Tibial nerve (tissue), 4 donors: Measurements from ENCODE around the gene RSL1D1. TPM values are rescaled to one million over a fixed set of nuclear protein-coding genes. Genes with fewer than 3 reads are reported as not detected.

Experiments used
- DNase-seq, 2 donors: peaks; one replicate each; pipeline ENCODE4 v3.0.0-alpha.2; 2019; ENCODE audit warnings: low spot score in 2 of 2
- H3K27ac ChIP-seq, 4 donors: fragments of 200-600 bp; sonication (generic) in 3 of 4; one replicate each; pipeline ENCODE4 v1.5.1; 2017 to 2019; ENCODE audit warnings: mild to moderate bottlenecking in 1 of 4
- H3K27me3 ChIP-seq, 2 donors: fragments of 200-600 bp; sonication (generic) in 1 of 2; one replicate each; pipeline versions ENCODE4 v1.5.1 to v1.6.0; 2017 to 2019
- H3K36me3 ChIP-seq, 3 donors: fragments of 200-600 bp; sonication (generic); one replicate each; pipeline ENCODE4 v1.5.1; 2018 to 2019
- H3K4me1 ChIP-seq, 4 donors: fragments of 200-600 bp; sonication (generic) in 3 of 4; one replicate each; pipeline ENCODE4 v1.5.1; 2017 to 2019
- H3K4me3 ChIP-seq, 4 donors: fragments of 200-600 bp; sonication (generic) in 3 of 4; one replicate each; pipeline ENCODE4 v1.5.1; 2017 to 2019; ENCODE audit warnings: mild to moderate bottlenecking in 1 of 4, moderate library complexity in 1 of 4
- H3K9me3 ChIP-seq, 4 donors: fragments of 200-600 bp; sonication (generic) in 3 of 4; one replicate each; pipeline ENCODE4 v1.5.1; 2017 to 2019
- CTCF ChIP-seq, 5 experiments: fragments of 200-600 bp in 3 of 5; fragments of 450-650 bp in 2 of 5; sonication (generic) in 3 of 5; IDR thresholded peaks; one replicate each; pipeline ENCODE4 v1.5.1; 2016 to 2019; ENCODE audit warnings: antibody characterized with exemption in 5 of 5, mild to moderate bottlenecking in 3 of 5, moderate library complexity in 2 of 5
- EP300 ChIP-seq, 2 donors: sonication (generic); formaldehyde crosslinking; IDR thresholded peaks; one replicate each; pipeline ENCODE4 v1.6.1; 2017; ENCODE audit warnings: antibody characterized with exemption in 2 of 2, mild to moderate bottlenecking in 1 of 2
- POLR2A ChIP-seq, 2 donors: fragments of 450-650 bp; IDR thresholded peaks; one replicate each; pipeline ENCODE4 v1.6.1; 2017; ENCODE audit warnings: antibody characterized with exemption in 2 of 2, mild to moderate bottlenecking in 2 of 2, moderate library complexity in 2 of 2
- WGBS, 2 donors: methylation state at CpG; one replicate each; pipeline ENCODE4 v1.1.5; 2018; 5-methylcytosine and 5-hydroxymethylcytosine counted together
- total RNA-seq, 4 donors: library from RNA; depleted of rRNA; stranded (reverse); fragments of >200 nt; gene quantifications; one replicate each; pipeline ENCODE4 v1.1.0, GENCODE V29; 2016

The RSL1D1 gene
- total RNA-seq, 4 donors from 2014 or later, result 67.3 to 107 (median 103) TPM

- H3K36me3 ChIP-seq, result peaks cover 0 to 33% (median 0%) of the 10 kb centered on the region in 3 donors
- H3K4me3 ChIP-seq, result no peak overlapping the region
- peaks cover 0 to 34% (median 0%) of the 10 kb centered on the region in 4 donors for H3K4me1 ChIP-seq
- DNase-seq, result no peak
- H3K27ac ChIP-seq, result no peak overlapping the region
- no peaks in the 10 kb centered on the region for H3K27me3 ChIP-seq
- 90 to 91% methylated on average over 8 of the region's 8 CpGs for WGBS, 2 donors
- TF ChIP-seq POLR2A (IDR thresholded peaks at IDR 0.05) (no peak), CTCF (IDR thresholded peaks at IDR 0.05) (no peak), EP300 (IDR thresholded peaks at IDR 0.05) (no peak)
- no peaks in the 10 kb centered on the region for H3K9me3 ChIP-seq
Measured at GRCh38 chr16:11869353-11870228, 18.2 kb upstream of the RSL1D1 start.

- TF ChIP-seq EP300 (IDR thresholded peaks at IDR 0.05) (no peak), CTCF (IDR thresholded peaks at IDR 0.05) (no peak), POLR2A (IDR thresholded peaks at IDR 0.05) (no peak)
- Histone ChIP-seq H3K4me3 (no peak overlapping the region), H3K9me3 (no peaks in the 10 kb centered on the region), H3K4me1 (peaks cover 0 to 34% (median 0%) of the 10 kb centered on the region in 4 donors), H3K36me3 (peaks cover 0 to 24% (median 0%) of the 10 kb centered on the region in 3 donors), H3K27me3 (no peaks in the 10 kb centered on the region), H3K27ac (no peak overlapping the region)
- 73 to 82% methylated on average over 2 of the region's 2 CpGs for WGBS, 2 donors
- DNase-seq, result no peak
Measured at GRCh38 chr16:11868412-11868980, 17.2 kb upstream of the RSL1D1 start.

- H3K27me3 ChIP-seq, result no peaks in the 10 kb centered on the region
- H3K27ac ChIP-seq, result no peak overlapping the region
- H3K36me3 ChIP-seq, result no peaks in the 10 kb centered on the region
- TF ChIP-seq CTCF (IDR thresholded peaks at IDR 0.05), result no peak
- TF ChIP-seq POLR2A (IDR thresholded peaks at IDR 0.05), result no peak
- no peak for TF ChIP-seq EP300 (IDR thresholded peaks at IDR 0.05)
- no peak overlapping the region for H3K4me3 ChIP-seq
- peaks cover 0 to 20% (median 0%) of the 10 kb centered on the region in 4 donors for H3K4me1 ChIP-seq
- no peaks in the 10 kb centered on the region for H3K9me3 ChIP-seq
- 84 to 94% methylated on average over 2 of the region's 2 CpGs for WGBS, 2 donors
- no peak for DNase-seq
Measured at GRCh38 chr16:11862489-11862888, 11.1 kb upstream of the RSL1D1 start.

GRCh38 chr16:11857161-11857560, 5.8 kb upstream of the RSL1D1 start:
- Histone ChIP-seq H3K27ac (no peak overlapping the region), H3K9me3 (no peaks in the 10 kb centered on the region), H3K27me3 (no peaks in the 10 kb centered on the region), H3K4me3 (no peak overlapping the region), H3K36me3 (peaks cover 0 to 4% (median 0%) of the 10 kb centered on the region in 3 donors), H3K4me1 (peaks cover 0 to 24% (median 10%) of the 10 kb centered on the region in 4 donors)
- no peak for DNase-seq
- WGBS, 2 donors, result 82 to 94% methylated on average over 4 of the region's 4 CpGs
- TF ChIP-seq POLR2A (IDR thresholded peaks at IDR 0.05), result no peak
- TF ChIP-seq EP300 (IDR thresholded peaks at IDR 0.05), result no peak
- TF ChIP-seq CTCF (IDR thresholded peaks at IDR 0.05), result no peak
